SK-N-SH treated with all-trans-retinoic acid at 6 μM for 48 hours (cell line): ENCODE data around the gene CD19.
A peak's percentile ranks its signal among the peaks of the same experiment; 100 is the strongest.
"Not testable (repeated sequence)": the region's sequence is repeated elsewhere in the genome, so short reads cannot be mapped to it uniquely, and the experiment has no call there.

Source experiments
- ATAC-seq: fragments of 200-7000 bp; cut with Tn5 transposase; 3 replicates; pipeline ENCODE4 v1.9.1; 2020; ENCODE audit warnings: mild to moderate bottlenecking, moderate library complexity
- BACH2 ChIP-seq: fragments of 250-450 bp; sonication (Bioruptor Pico); IDR thresholded peaks from 2 replicates; pipeline ENCODE4 v1.9.0; 2021; ENCODE audit warnings: mild to moderate bottlenecking, borderline replicate concordance
- CSDC2 ChIP-seq: fragments of 250-450 bp; sonication (Bioruptor Pico); IDR thresholded peaks from 2 replicates; pipeline ENCODE4 v1.5.0; 2020; ENCODE audit warnings: mild to moderate bottlenecking, moderate library complexity
- ESRRG ChIP-seq: fragments of 250-450 bp; sonication (Bioruptor Pico); IDR thresholded peaks from 2 replicates; pipeline ENCODE4 v1.6.1; 2021; ENCODE audit warnings: mild to moderate bottlenecking
- GLIS3 ChIP-seq: fragments of 250-450 bp; sonication (Bioruptor Pico); IDR thresholded peaks from 2 replicates; pipeline ENCODE4 v1.5.0; 2020; ENCODE audit warnings: mild to moderate bottlenecking, moderate library complexity
- ISL1 ChIP-seq: fragments of 250-450 bp; sonication (Bioruptor Pico); IDR thresholded peaks from 2 replicates; pipeline ENCODE4 v2.1.2; 2022; ENCODE audit warnings: mild to moderate bottlenecking, moderate library complexity
- OSR1 ChIP-seq: fragments of 250-450 bp; sonication (Bioruptor Pico); IDR thresholded peaks from 2 replicates; pipeline ENCODE4 v1.8.0; 2022; ENCODE audit warnings: moderate library complexity, mild to moderate bottlenecking, inconsistent platforms
- PPARA ChIP-seq: fragments of 250-450 bp; sonication (Bioruptor Pico); IDR thresholded peaks from 2 replicates; pipeline ENCODE4 v1.5.0; 2020; ENCODE audit warnings: mild to moderate bottlenecking, borderline replicate concordance
- RARB ChIP-seq: fragments of 250-450 bp; sonication (Bioruptor Pico); IDR thresholded peaks from 2 replicates; pipeline ENCODE4 v1.8.0; 2021; ENCODE audit warnings: mild to moderate bottlenecking, moderate library complexity
- SNAI2 ChIP-seq: fragments of 250-450 bp; sonication (Bioruptor Pico); IDR thresholded peaks from 2 replicates; pipeline ENCODE4 v1.5.0; 2020; ENCODE audit warnings: mild to moderate bottlenecking, moderate library complexity
- TCF4 ChIP-seq: fragments of 250-450 bp; sonication (Bioruptor Pico); IDR thresholded peaks from 2 replicates; pipeline ENCODE4 v1.8.0; 2021; ENCODE audit warnings: mild to moderate bottlenecking, moderate library complexity, borderline replicate concordance
- ZC3H10 ChIP-seq: fragments of 250-450 bp; sonication (Bioruptor Pico); IDR thresholded peaks from 2 replicates; pipeline ENCODE4 v1.5.1; 2021; ENCODE audit warnings: mild to moderate bottlenecking, moderate library complexity
- ZFP3 ChIP-seq: fragments of 250-450 bp; sonication (Bioruptor Pico); IDR thresholded peaks from 2 replicates; pipeline ENCODE4 v1.5.0; 2020; ENCODE audit warnings: mild to moderate bottlenecking, moderate library complexity
- ZFP30 ChIP-seq: fragments of 450-650 bp; formaldehyde crosslinking; IDR thresholded peaks from 2 replicates; pipeline ENCODE4 v1.5.0; 2022; ENCODE audit warnings: mild to moderate bottlenecking, moderate library complexity
- ZNF565 ChIP-seq: fragments of 450-650 bp; formaldehyde crosslinking; conservative IDR thresholded peaks from 2 replicates; pipeline ENCODE4 v1.5.0; 2020; ENCODE audit warnings: low read depth, mild to moderate bottlenecking, moderate library complexity
- ZNF70 ChIP-seq: fragments of 450-650 bp; formaldehyde crosslinking; IDR thresholded peaks from 2 replicates; pipeline ENCODE4 v1.5.0; 2020; ENCODE audit warnings: mild to moderate bottlenecking, moderate library complexity
- ZNF8 ChIP-seq: fragments of 450-650 bp; formaldehyde crosslinking; IDR thresholded peaks from 2 replicates; pipeline ENCODE4 v1.5.0; 2020; ENCODE audit warnings: mild to moderate bottlenecking, moderate library complexity
- TF ChIP-seq, protein P1 (sequence below): fragments of 250-450 bp; sonication (Bioruptor Pico); IDR thresholded peaks from 2 replicates; pipeline ENCODE4 v1.8.0; 2021; ENCODE audit warnings: low read depth, mild to moderate bottlenecking, moderate library complexity, borderline replicate concordance
- TF ChIP-seq, protein P2 (sequence below): fragments of 250-450 bp; sonication (Bioruptor Pico); IDR thresholded peaks from 2 replicates; pipeline ENCODE4 v1.5.1; 2020; ENCODE audit warnings: low read depth, mild to moderate bottlenecking, moderate library complexity
- TF ChIP-seq, protein P3 (sequence below): fragments of 250-450 bp; sonication (Bioruptor Pico); IDR thresholded peaks from 2 replicates; pipeline ENCODE4 v1.8.0; 2020; ENCODE audit warnings: mild to moderate bottlenecking, moderate library complexity, borderline replicate concordance
- TF ChIP-seq, protein P4 (sequence below): fragments of 250-450 bp; sonication (Bioruptor Pico); IDR thresholded peaks from 2 replicates; pipeline ENCODE4 v1.5.0; 2020; ENCODE audit warnings: mild to moderate bottlenecking, moderate library complexity

Gene CD19

DNA sequence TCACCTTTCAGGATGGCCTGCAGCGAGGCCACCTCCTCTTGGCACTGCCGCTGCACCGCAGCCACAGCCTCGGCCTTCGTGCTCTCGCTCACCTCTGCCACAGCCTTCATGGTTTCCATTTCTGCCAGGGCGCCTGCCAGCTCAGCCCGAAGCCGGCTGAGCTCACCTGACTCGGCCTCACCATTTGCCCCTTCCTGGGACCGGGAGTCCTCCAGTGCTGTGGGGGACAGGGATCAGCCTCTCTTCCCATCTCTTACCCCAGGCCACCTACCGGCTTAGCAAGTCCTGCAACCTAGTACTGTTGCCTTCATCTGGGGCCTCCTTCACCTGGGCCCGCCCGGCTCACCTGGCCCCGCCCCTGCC, 7.4 kb upstream of the CD19 start:
- ATAC-seq: no peak
- no peak for TF ChIP-seq ZC3H10
- TF ChIP-seq ISL1 (CRISPR knock-in tag): no peak
- TF ChIP-seq TCF4: no peak
- TF ChIP-seq GLIS3 (CRISPR knock-in tag): no peak
- TF ChIP-seq ZNF70: no peak
- no peak for TF ChIP-seq ZNF8 (CRISPR knock-in tag)
- no peak for TF ChIP-seq RARB (CRISPR knock-in tag)
- TF ChIP-seq, protein P1, sequence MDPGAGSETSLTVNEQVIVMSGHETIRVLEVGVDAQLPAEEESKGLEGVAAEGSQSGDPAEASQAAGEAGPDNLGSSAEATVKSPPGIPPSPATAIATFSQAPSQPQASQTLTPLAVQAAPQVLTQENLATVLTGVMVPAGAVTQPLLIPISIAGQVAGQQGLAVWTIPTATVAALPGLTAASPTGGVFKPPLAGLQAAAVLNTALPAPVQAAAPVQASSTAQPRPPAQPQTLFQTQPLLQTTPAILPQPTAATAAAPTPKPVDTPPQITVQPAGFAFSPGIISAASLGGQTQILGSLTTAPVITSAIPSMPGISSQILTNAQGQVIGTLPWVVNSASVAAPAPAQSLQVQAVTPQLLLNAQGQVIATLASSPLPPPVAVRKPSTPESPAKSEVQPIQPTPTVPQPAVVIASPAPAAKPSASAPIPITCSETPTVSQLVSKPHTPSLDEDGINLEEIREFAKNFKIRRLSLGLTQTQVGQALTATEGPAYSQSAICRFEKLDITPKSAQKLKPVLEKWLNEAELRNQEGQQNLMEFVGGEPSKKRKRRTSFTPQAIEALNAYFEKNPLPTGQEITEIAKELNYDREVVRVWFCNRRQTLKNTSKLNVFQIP (CRISPR knock-in tag): no peak
- TF ChIP-seq SNAI2 (CRISPR knock-in tag): no peak
- TF ChIP-seq OSR1: no peak
- TF ChIP-seq, protein P2, sequence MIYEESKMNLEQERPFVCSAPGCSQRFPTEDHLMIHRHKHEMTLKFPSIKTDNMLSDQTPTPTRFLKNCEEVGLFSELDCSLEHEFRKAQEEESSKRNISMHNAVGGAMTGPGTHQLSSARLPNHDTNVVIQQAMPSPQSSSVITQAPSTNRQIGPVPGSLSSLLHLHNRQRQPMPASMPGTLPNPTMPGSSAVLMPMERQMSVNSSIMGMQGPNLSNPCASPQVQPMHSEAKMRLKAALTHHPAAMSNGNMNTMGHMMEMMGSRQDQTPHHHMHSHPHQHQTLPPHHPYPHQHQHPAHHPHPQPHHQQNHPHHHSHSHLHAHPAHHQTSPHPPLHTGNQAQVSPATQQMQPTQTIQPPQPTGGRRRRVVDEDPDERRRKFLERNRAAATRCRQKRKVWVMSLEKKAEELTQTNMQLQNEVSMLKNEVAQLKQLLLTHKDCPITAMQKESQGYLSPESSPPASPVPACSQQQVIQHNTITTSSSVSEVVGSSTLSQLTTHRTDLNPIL (CRISPR knock-in tag): no peak
- no peak for TF ChIP-seq ZFP3 (CRISPR knock-in tag)
- TF ChIP-seq ESRRG (CRISPR knock-in tag): no peak
- TF ChIP-seq ZNF565 (CRISPR knock-in tag): no peak
- TF ChIP-seq, protein P3, sequence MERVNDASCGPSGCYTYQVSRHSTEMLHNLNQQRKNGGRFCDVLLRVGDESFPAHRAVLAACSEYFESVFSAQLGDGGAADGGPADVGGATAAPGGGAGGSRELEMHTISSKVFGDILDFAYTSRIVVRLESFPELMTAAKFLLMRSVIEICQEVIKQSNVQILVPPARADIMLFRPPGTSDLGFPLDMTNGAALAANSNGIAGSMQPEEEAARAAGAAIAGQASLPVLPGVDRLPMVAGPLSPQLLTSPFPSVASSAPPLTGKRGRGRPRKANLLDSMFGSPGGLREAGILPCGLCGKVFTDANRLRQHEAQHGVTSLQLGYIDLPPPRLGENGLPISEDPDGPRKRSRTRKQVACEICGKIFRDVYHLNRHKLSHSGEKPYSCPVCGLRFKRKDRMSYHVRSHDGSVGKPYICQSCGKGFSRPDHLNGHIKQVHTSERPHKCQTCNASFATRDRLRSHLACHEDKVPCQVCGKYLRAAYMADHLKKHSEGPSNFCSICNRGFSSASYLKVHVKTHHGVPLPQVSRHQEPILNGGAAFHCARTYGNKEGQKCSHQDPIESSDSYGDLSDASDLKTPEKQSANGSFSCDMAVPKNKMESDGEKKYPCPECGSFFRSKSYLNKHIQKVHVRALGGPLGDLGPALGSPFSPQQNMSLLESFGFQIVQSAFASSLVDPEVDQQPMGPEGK (CRISPR knock-in tag): no peak

DNA sequence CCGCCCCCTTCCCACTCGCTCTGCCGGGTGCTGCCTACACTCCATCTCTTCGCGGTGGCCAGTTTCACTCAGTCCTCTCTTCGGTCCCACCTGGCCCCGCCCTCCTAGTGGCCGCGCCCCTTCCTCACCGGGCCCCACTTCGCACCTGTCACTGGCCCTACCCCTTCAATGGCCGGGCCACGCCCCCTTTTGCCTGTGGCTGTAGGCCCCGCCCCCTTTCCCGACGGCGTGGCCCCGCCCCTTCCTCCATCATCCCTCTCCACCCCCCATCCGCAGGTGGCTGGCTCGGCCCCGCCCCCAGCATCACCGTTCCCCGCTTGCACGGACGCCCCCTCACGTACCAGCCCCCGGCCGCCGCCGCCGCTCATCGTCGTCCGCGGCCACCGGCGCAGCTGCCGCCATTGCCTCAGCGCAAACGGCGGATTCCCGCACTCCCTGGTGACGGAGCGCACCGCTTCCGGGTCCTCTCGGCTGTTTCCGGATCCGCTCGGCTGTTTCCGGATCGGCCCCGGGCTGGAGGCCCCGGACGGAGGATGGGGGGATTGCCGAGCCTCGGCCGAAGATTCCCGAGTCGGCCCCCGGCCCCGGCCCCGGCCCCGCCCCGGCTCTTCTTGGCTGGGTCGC, 6.9 kb upstream of the CD19 start, which contains the start of gene RABEP2:
Gene RABEP2, minus strand, starts transcription at position 477 of the 624 bp plus-strand sequence. Its CDS starts 75 bp downstream, at position 402.
- ATAC-seq: peak; percentile 94
- TF ChIP-seq PPARA (CRISPR knock-in tag) (no peak), TCF4 (no peak)
- TF ChIP-seq, protein P1 (CRISPR knock-in tag): no peak

DNA sequence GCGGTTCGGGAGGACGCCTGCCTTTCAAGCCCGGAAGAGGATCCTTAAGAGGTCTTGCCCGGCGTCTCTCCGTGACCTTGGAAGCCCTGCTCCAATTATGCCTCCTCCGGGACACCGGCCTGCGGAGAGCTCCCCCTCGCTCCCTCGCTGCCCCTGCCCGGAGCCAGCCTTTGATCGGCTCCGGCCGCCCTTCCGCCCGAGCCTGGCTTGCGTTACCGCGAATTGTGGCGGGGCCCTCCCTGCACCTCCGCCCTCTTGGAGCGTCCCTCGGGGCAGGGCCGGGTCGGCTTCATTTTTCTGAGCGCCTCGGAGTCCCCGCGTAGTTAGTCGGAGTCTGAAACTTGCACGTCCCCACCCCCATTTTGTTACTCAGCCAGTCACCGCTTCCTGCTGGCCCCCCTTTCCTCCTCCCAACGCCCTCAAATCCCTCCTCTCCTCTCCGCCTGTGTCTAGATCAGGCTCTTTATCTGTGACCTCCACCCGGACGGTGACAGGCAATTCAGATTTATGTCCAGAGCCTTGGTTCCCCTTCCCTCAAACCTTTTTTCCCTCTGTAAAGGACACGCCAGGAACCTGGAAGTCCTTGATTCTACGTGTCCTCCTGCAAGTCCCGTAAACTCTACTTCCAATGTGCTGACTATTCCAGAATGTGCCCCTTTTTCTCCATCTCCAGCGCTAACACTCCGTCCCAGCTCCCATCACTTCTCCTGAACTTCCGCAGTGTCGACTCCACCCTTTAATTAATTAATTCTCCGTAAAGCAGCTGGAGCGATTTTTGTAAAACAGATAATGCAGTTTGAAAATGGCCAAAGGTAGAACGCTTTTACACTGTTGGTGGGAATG, 6.2 kb upstream of the CD19 start:
- TF ChIP-seq, protein P1 (CRISPR knock-in tag): no peak
- TF ChIP-seq TCF4: no peak
- no peak for TF ChIP-seq GLIS3 (CRISPR knock-in tag)
- TF ChIP-seq OSR1: no peak
- TF ChIP-seq ZC3H10: no peak
- TF ChIP-seq ISL1 (CRISPR knock-in tag): no peak
- TF ChIP-seq ZNF70: no peak
- ATAC-seq: peak; percentile 77

DNA sequence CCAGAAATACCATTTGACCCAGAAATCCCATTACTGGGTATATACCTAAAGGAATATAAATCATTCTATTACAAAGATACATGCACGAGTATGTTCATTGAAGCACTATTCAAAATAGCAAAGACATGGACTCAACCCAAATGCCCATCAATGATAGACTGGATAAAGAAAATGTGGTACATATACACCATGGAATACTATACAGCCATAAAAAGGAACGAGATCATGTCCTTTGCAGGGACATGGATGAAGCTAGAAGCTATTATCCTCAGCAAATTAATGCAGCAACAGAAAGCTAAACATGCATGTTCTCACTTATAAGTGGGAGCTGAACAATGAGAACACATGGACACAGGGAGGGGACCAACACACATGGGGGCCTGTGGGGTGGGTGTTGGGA, 5.5 kb upstream of the CD19 start:
- not testable (repeated sequence) for ATAC-seq
- peak; percentile 89 for TF ChIP-seq ZNF8 (CRISPR knock-in tag)

DNA sequence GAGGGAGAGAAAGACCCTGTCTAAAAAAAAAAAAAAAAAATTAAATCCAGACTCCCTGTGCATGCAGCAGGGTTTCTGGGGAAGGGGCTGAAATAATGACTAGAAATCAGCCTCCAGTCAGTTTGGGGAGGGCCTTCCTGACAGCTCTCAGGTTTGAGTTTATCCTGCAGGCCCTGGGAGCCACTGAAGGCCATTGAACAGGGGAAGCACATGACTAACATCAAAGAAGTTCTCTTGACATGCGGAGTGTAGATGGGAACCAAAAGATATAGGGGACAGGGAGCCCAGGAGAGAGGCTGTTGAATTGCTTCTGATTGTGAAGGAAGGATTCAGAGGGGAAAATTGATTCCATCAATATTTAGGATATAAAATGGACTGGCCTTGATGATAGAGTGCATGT, 4.0 kb upstream of the CD19 start:
- no peak for ATAC-seq
- TF ChIP-seq RARB (CRISPR knock-in tag): no peak
- no peak for TF ChIP-seq PPARA (CRISPR knock-in tag)
- TF ChIP-seq BACH2 (CRISPR knock-in tag): no peak
- no peak for TF ChIP-seq SNAI2 (CRISPR knock-in tag)
- no peak for TF ChIP-seq ZFP30 (CRISPR knock-in tag)
- TF ChIP-seq ZNF8 (CRISPR knock-in tag): no peak
- no peak for TF ChIP-seq ZNF565 (CRISPR knock-in tag)
- TF ChIP-seq OSR1: no peak
- TF ChIP-seq ZNF70: no peak
- TF ChIP-seq ZC3H10: no peak
- TF ChIP-seq, protein P4, sequence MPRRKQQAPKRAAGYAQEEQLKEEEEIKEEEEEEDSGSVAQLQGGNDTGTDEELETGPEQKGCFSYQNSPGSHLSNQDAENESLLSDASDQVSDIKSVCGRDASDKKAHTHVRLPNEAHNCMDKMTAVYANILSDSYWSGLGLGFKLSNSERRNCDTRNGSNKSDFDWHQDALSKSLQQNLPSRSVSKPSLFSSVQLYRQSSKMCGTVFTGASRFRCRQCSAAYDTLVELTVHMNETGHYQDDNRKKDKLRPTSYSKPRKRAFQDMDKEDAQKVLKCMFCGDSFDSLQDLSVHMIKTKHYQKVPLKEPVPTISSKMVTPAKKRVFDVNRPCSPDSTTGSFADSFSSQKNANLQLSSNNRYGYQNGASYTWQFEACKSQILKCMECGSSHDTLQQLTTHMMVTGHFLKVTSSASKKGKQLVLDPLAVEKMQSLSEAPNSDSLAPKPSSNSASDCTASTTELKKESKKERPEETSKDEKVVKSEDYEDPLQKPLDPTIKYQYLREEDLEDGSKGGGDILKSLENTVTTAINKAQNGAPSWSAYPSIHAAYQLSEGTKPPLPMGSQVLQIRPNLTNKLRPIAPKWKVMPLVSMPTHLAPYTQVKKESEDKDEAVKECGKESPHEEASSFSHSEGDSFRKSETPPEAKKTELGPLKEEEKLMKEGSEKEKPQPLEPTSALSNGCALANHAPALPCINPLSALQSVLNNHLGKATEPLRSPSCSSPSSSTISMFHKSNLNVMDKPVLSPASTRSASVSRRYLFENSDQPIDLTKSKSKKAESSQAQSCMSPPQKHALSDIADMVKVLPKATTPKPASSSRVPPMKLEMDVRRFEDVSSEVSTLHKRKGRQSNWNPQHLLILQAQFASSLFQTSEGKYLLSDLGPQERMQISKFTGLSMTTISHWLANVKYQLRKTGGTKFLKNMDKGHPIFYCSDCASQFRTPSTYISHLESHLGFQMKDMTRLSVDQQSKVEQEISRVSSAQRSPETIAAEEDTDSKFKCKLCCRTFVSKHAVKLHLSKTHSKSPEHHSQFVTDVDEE: no peak
- TF ChIP-seq TCF4: no peak
- no peak for TF ChIP-seq CSDC2 (CRISPR knock-in tag)
